ENCODE data around the gene FGA.

FGA gene

DNA sequence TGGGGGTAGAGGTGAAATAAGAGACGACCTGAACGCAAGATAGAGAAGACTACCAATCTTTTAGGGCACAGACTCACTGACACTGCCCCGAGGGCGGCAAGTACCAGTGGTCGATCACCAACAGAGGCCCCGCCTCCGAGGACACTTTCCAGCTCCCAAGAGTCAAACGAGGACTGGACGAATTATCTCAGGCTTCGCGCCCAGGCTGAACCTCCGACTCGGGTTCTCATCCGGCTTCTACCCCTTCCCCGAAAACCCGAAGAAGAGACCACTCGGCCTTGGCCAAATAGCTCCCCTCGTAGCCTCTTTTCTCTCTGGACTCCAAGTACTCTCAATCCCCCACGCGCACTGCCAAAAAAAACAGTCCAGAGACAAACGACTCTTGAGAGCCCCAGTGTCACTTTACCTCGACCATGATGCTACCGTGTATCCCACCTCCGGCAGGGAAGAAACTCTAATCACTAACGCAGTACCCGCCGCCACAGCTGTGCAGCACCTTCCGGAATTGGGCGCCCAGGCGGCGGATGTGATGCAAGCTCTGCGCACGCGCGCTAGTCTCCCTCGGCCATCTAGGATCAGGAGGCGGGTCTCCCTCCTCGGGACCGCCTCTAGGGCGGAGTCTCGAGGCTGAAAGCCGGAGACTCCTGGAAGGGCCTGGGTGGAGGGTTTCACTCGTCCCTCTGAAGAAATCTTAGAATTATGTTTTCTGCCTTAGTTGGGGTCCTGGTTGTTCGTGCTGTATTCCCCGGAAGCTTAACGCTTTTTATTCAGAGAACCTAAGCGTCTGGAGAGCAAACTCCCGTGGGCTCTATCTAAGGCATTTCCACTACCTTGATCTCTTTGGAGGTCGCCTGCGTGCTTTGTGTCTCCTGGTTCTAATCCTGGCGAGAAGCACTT lies 40.4 kb downstream of the FGA start, which contains the start of gene PLRG1:
Gene PLRG1 (minus strand): TSS at position 507 of the 897 bp plus-strand sequence. CDS start 92 bp downstream, at position 415.
- H3K4me3 ChIP-seq: peak within 1 kb of the TSS; percentile 49 to 89 (median 69)
- H3K27ac ChIP-seq: peak within 1 kb of the TSS in 20 of 21 experiments; percentile 23 to 91 (median 81)

DNA sequence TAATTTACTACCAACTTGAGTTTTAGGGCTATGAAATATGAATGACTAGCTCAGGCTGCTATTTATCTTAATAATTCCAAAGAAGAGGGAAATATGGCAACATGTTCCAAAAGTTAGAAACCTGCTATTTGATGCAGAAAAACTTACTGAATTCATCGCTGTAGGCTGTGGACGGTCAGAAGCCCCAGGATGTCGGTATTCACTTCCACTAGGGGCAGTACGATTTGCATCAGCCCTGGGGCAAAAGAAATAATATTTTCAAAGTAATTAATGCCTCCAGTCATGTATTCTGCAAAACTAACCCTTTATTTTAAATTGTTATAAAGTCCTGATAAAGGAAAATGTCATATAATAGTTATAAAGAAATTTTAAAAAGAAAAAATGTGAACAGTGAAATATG lies 44.9 kb downstream of the FGA start:
- Histone ChIP-seq H3K4me3 (no peak overlapping the region), H3K27ac (no peak overlapping the region)

DNA sequence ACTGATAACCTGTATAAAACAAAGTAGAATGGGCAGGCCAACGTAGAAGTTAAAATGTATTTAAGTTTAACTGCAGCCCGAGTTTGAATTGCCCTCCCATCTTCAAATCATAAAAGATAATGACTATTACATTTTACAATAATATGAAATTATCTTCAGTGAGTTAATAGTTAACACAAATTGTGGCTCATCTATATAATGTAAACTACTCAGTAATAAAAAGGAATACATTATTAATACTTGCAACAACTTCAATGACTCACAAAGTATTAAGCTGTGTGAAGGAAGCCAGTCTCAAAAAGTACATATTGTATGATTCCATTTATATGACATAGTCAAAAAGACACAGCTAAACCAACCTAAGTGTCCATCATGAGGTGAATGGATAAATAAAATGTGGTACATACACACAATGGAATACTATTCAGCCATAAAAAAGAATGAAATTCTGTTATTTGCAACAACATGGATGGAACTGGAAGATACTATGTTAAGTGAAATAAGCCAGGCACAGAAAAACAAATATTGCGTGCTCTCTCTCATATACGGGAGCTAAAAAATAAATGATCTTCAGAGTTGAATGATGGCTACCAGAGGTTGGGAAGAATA lies 48.2 kb downstream of the FGA start:
- no peak overlapping the region for H3K27ac ChIP-seq
- no peak overlapping the region for H3K4me3 ChIP-seq
